Activated CD4-positive, alpha-beta T cell treated with anti-CD3 and anti-CD28 coated beads, Interleukin-2, amount 50 U/mL, for 16 hours (primary cell): ENCODE data around the gene CTDSP2.
"Not testable (repeated sequence)": the region's sequence is repeated elsewhere in the genome, so short reads cannot be mapped to it uniquely, and the experiment has no call there.

Source experiments
- DNase-seq: peaks from one replicate; pipeline ENCODE4 v3.0.0-alpha.2; 2020

CTDSP2 gene

GRCh38 chr12:57833672-57834071 is 12.9 kb downstream of the CTDSP2 start:
- no peak for DNase-seq

GRCh38 chr12:57832966-57833365 is 13.6 kb downstream of the CTDSP2 start:
- no peak for DNase-seq

GRCh38 chr12:57830393-57830792 is 16.1 kb downstream of the CTDSP2 start:
- DNase-seq, result no peak

GRCh38 chr12:57829025-57829777 is 17.3 kb downstream of the CTDSP2 start:
- DNase-seq, result no peak

- no peak for DNase-seq
Measured at GRCh38 chr12:57826966-57827365, 19.6 kb downstream of the CTDSP2 start.

GRCh38 chr12:57826400-57826799 is 20.1 kb downstream of the CTDSP2 start:
- DNase-seq, result no peak

- DNase-seq, result no peak
Measured at GRCh38 chr12:57825451-57825850, 21.1 kb downstream of the CTDSP2 start.

GRCh38 chr12:57823908-57824640 is 22.5 kb downstream of the CTDSP2 start:
- no peak for DNase-seq

- no peak for DNase-seq
Measured at GRCh38 chr12:57823131-57823907, 23.2 kb downstream of the CTDSP2 start.

- no peak for DNase-seq
Measured at GRCh38 chr12:57822392-57823130, 24.0 kb downstream of the CTDSP2 start.

- no peak for DNase-seq
Measured at GRCh38 chr12:57821474-57822214, 24.9 kb downstream of the CTDSP2 start.

GRCh38 chr12:57821015-57821414 is 25.5 kb downstream of the CTDSP2 start:
- not testable (repeated sequence) for DNase-seq

- DNase-seq, result not testable (repeated sequence)
Measured at GRCh38 chr12:57820119-57820518, 26.4 kb downstream of the CTDSP2 start.

GRCh38 chr12:57817990-57818331 is 28.6 kb downstream of the CTDSP2 start:
- not testable (repeated sequence) for DNase-seq

- DNase-seq, result no peak
Measured at GRCh38 chr12:57817261-57817989, 29.1 kb downstream of the CTDSP2 start.

- DNase-seq, result no peak
Measured at GRCh38 chr12:57816855-57817151, 29.7 kb downstream of the CTDSP2 start.

GRCh38 chr12:57816001-57816854 is 30.3 kb downstream of the CTDSP2 start:
- DNase-seq, result no peak

GRCh38 chr12:57815177-57816000 is 31.1 kb downstream of the CTDSP2 start:
- no peak for DNase-seq

- no peak for DNase-seq
Measured at GRCh38 chr12:57813971-57814772, 32.4 kb downstream of the CTDSP2 start.
